K562 (cell line): ENCODE results near the gene DAZAP1. TPM values are rescaled to one million over a fixed set of nuclear protein-coding genes. Genes with fewer than 3 reads are reported as not detected.
A peak's percentile ranks its signal among the peaks of the same experiment; 100 is the strongest.

Experiments used
- ATAC-seq: fragments of 200-7000 bp; cut with Tn5 transposase; 3 replicates; pipeline ENCODE4 v1.9.1; 2020; ENCODE audit warnings: moderate library complexity
- BruUV-seq: library from RNA; stranded (reverse); fragments of 400-500 nt; replicated peaks from 2 replicates; lab custom pipeline; 2021; lab: Mats Ljungman, UMichigan
- CTCF ChIA-PET: fragments of 300-600 bp; formaldehyde crosslinking; extraction: SDS; loops from one replicate; lab custom pipeline; 2021; ENCODE audit warnings: low intra/inter-chr PET ratio; lab: Yijun Ruan, JAX
- POLR2A ChIA-PET: fragments of 300-600, 350-650 bp; sonication (Branson Sonifier 250); formaldehyde crosslinking; extraction: SDS; loops from one replicate; lab custom pipeline; 2021; ENCODE audit warnings: antibody characterized with exemption, inconsistent platforms; lab: Yijun Ruan, JAX
- DNase-seq, 4 experiments: peaks; one replicate each; pipeline versions ENCODE4 v3.0.0 to v3.0.0-alpha.2; 2011 to 2018; ENCODE audit warnings: low spot score in 3 of 4, mixed read lengths in 3 of 4; ENCODE audit errors: extremely low read depth in 1 of 4
- FAIRE-seq: peaks from 2 replicates; lab custom pipeline; 2011; peaks lifted over from hg19 to GRCh38; lab: Jason Lieb, UNC
- H2AFZ ChIP-seq: 2 replicates; pipeline ENCODE4 v1.6.0; 2011; ENCODE audit warnings: low read depth, low read length, control low read depth, inconsistent platforms
- H3K27ac ChIP-seq: fragments of 200-600 bp; 3 replicates; pipeline ENCODE4 v1.8.0; 2011; ENCODE audit warnings: low read depth, mild to moderate bottlenecking, control low read depth, inconsistent platforms, low read length, moderate library complexity, mixed read lengths; ENCODE audit errors: extremely low read depth
- H3K27me3 ChIP-seq, 2 experiments: fragments of 300-600 bp in 1 of 2; 2 replicates in 1 of 2; 3 replicates in 1 of 2; pipeline versions ENCODE4 v1.6.0 to v1.8.0; 2011; ENCODE audit warnings: inconsistent platforms in 2 of 2, low read length in 2 of 2, mild to moderate bottlenecking in 1 of 2, mixed read lengths in 1 of 2, moderate library complexity in 1 of 2; ENCODE audit not compliant: control insufficient read depth in 2 of 2, insufficient read depth in 2 of 2
- H3K36me3 ChIP-seq: fragments of 300-600 bp; 3 replicates; pipeline ENCODE4 v1.8.0; 2011; ENCODE audit warnings: mild to moderate bottlenecking, low read length, inconsistent platforms; ENCODE audit not compliant: control insufficient read depth, insufficient read depth
- H3K4me1 ChIP-seq, 2 experiments: fragments of 200-600 bp in 1 of 2; replicated peaks in 1 of 2; 2 replicates in 1 of 2; 3 replicates in 1 of 2; pipeline versions ENCODE4 v1.5.1 to v1.8.0; 2011; ENCODE audit warnings: inconsistent platforms in 2 of 2, low read length in 2 of 2, mild to moderate bottlenecking in 1 of 2, mixed read lengths in 1 of 2, moderate library complexity in 1 of 2; ENCODE audit not compliant: control insufficient read depth in 2 of 2, insufficient read depth in 2 of 2
- H3K4me2 ChIP-seq: 2 replicates; pipeline ENCODE4 v1.6.1; 2011; ENCODE audit warnings: low read length, control low read depth, inconsistent platforms, mixed read lengths; ENCODE audit not compliant: insufficient read depth
- H3K4me3 ChIP-seq: fragments of 200-600 bp; sonication (generic), shearing (Covaris generic); 2 replicates; pipeline ENCODE4 v1.5.1; 2016; ENCODE audit warnings: control low read depth, inconsistent platforms
- H3K79me2 ChIP-seq: fragments of 200-600 bp; 3 replicates; pipeline ENCODE4 v1.8.0; 2011; ENCODE audit warnings: low read length, inconsistent platforms; ENCODE audit not compliant: control insufficient read depth, insufficient read depth
- H3K9ac ChIP-seq, 2 experiments: 2 replicates each; pipeline versions ENCODE4 v1.6.0 to v1.6.1; 2011; ENCODE audit warnings: low read depth in 2 of 2, low read length in 2 of 2, control low read depth in 1 of 2, inconsistent platforms in 1 of 2, mild to moderate bottlenecking in 1 of 2, mixed read lengths in 1 of 2; ENCODE audit not compliant: insufficient read depth in 1 of 2
- H3K9me1 ChIP-seq: one replicate; pipeline ENCODE4 v1.6.0; 2011; ENCODE audit warnings: inconsistent platforms, mild to moderate bottlenecking, low read length, moderate library complexity; ENCODE audit not compliant: control insufficient read depth, insufficient read depth
- H3K9me3 ChIP-seq: replicated peaks from 2 replicates; pipeline ENCODE4 v1.5.1; 2011; ENCODE audit warnings: low read depth, low read length, inconsistent platforms; ENCODE audit not compliant: control insufficient read depth, insufficient read depth
- H4K20me1 ChIP-seq: replicated peaks from 2 replicates; pipeline ENCODE4 v1.6.1; 2011; ENCODE audit warnings: low read length, inconsistent platforms, mixed read lengths; ENCODE audit not compliant: control insufficient read depth, insufficient read depth
- ATF1 ChIP-seq, 2 experiments: fragments of 450-650 bp in 1 of 2; IDR thresholded peaks; 2 replicates each; pipeline ENCODE4 v1.6.1; 2016; ENCODE audit warnings: missing compliant biosample characterization in 1 of 2, missing genetic modification characterization in 1 of 2
- KDM1A ChIP-seq, 2 experiments: fragments of 450-650 bp; IDR thresholded peaks; 2 replicates each; pipeline ENCODE4 v1.6.1; 2016; ENCODE audit warnings: mild to moderate bottlenecking in 2 of 2
- PHF21A ChIP-seq: fragments of 450-650 bp; IDR thresholded peaks from 2 replicates; pipeline ENCODE4 v1.6.1; 2017; ENCODE audit warnings: low read depth, borderline replicate concordance
- ZC3H4 ChIP-seq: sonication (generic); formaldehyde crosslinking; IDR thresholded peaks from 2 replicates; pipeline ENCODE4 v1.9.0; 2021; ENCODE audit warnings: missing genetic modification reagents, borderline replicate concordance
- WGBS: fragments of 100-300 bp; shearing (Covaris generic); methylation state at CpG from one replicate; pipeline ENCODE4 v1.1.6; 2016; ENCODE audit warnings: low coverage, mixed read lengths; ENCODE audit not compliant: insufficient coverage; ENCODE audit errors: missing lambda C conversion rate; 5-methylcytosine and 5-hydroxymethylcytosine counted together
- in situ Hi-C: fragments of 300-500 bp; cut with MboI; formaldehyde crosslinking; loops from 4 replicates; pipeline ENCODE4 v1.15.0; 2018; ENCODE audit warnings: inconsistent platforms, mixed read lengths
- intact Hi-C: fragments of 100-400 bp; cut with micrococcal nuclease; formaldehyde crosslinking; loops from 2 replicates; pipeline ENCODE4 v1.14.2; 2022
- polyA plus RNA-seq, 8 experiments: library from polyadenylated mRNA; depleted of rRNA in 4 of 8; stranded (reverse) in 5 of 8; unstranded in 3 of 8; fragments of >200 nt; fragmentation: Nextera tagmentation in 2 of 8; fragmentation: Illumina TruSeq in 1 of 8; extraction: Ambion mirVana in 2 of 8; extraction: Trizol in 1 of 8; gene quantifications; 2 replicates each; pipeline versions ENCODE4 v1.2.1 to v1.2.3, GENCODE V29; 2011 to 2014; ENCODE audit warnings: inconsistent platforms in 1 of 8, missing spikeins in 1 of 8
- total RNA-seq, 7 experiments: library from RNA; depleted of rRNA in 6 of 7; stranded (reverse); fragments of >200 nt in 6 of 7; fragmentation: Illumina TruSeq in 2 of 7; extraction: Trizol in 2 of 7; gene quantifications; 2 replicates each; pipeline versions ENCODE4 v1.2.1 to v1.2.3, GENCODE V29; 2011 to 2021; ENCODE audit warnings: low replicate concordance in 1 of 7

The DAZAP1 gene
- total and polyA plus RNA-seq, 9 of the 15 experiments (the other 6 are each of a cell fraction or from before 2014, with no cell fraction given): 10.8 to 289 (median 142) TPM

DNA sequence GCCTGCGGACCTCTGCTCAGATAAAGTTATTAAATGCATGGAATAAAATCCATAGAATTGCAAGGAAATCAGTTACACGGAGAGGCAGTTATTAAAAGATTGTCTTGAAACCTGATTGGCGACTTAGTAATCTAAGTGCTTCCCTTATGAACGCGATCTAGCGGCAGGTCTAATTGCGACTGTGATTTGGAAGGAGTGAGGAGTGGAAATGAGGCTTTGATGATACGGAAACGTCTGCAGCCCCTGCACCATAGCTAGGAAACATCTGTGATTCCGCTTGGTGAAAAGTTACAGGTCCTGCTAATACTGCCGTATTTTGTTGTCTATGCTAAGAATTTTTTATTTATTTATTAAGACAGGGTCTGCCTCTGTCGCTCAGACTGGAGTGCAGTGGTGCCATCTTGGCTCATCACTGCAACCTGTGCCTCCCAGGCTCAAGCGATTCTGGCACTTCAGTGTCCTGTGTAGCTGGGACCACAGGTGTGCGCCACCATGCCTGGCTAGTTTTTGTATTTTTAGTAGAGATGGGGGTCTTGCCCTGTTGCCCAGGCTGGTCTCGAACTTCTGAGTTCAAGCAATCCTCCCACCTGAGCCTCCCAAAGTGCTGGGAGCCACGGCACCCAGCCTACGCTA is 22.8 kb upstream of the DAZAP1 start:
- no peak overlapping the region for H2AFZ ChIP-seq
- POLR2A ChIA-PET: interaction anchor here (0.6 to 1.4 kb wide), 4 partner anchors 12 to 115 kb away, joined by 3 to 6 read pairs (median 4); partner anchors contain the start of gene CIRBP
- H3K9me3 ChIP-seq: no peaks in the 10 kb centered on the region
- CTCF ChIA-PET: no interaction called here
- in situ Hi-C loops: loop anchor here (5.0 kb wide), 1 partner anchor 107 kb away; the partner anchor contains the start of gene FAM174C
- H3K4me2 ChIP-seq: peak overlapping the region; percentile 91
- intact Hi-C loops: no loop called here
- no peaks in the 10 kb centered on the region for H3K9me1 ChIP-seq
- H3K9ac ChIP-seq: peak overlapping the region; percentile 98 to 100
- H4K20me1 ChIP-seq: peaks cover 5% of the 10 kb centered on the region
- FAIRE-seq (no peak), DNase-seq (peak in 1 of 4 experiments; percentile 33), ATAC-seq (0 out of 3 replicates have a peak, but pooled peaks have one; percentile 4)
- peak overlapping the region; percentile 97 for H3K27ac ChIP-seq
- WGBS: 22% methylated on average over 17 of the region's 17 CpGs
- no peaks in the 10 kb centered on the region for H3K27me3 ChIP-seq
- H3K79me2 ChIP-seq: peaks cover 45% of the 10 kb centered on the region
- TF ChIP-seq ATF1 (CRISPR knock-in tag; IDR thresholded peaks at IDR 0.05) (no peak), ATF1 (tag; IDR thresholded peaks at IDR 0.05) (no peak), ZC3H4 (CRISPR knock-in tag) (peak; percentile 15; the same call in 1 of the 2 replicates), KDM1A (IDR thresholded peaks at IDR 0.05) (peak in 1 of 2 experiments; percentile 49; a peak in 1 of 4 replicates), PHF21A (0 out of 2 replicates have a peak, but pooled peaks have one; percentile 30)
- TF ChIP-seq, all 486 proteins: peak for 3
- Histone ChIP-seq H3K4me1 (peaks cover 0 to 44% of the 10 kb centered on the region in 2 experiments; a peak in 2 of 5 replicates), H3K4me3 (peak overlapping the region; percentile 91), H3K36me3 (peaks cover 44% of the 10 kb centered on the region; the same call in 2 of the 3 replicates)
- no TSS peak for BruUV-seq
